AG08395 (cell line): ENCODE data around the gene RAB3IL1.
A peak's percentile ranks its signal among the peaks of the same experiment; 100 is the strongest.

Experiments
- DNase-seq: peaks from one replicate; pipeline ENCODE4 v3.0.0; 2012; ENCODE audit warnings: mixed read lengths, low spot score

The RAB3IL1 gene

GRCh38 chr11:61905067-61905696 lies 12.2 kb downstream of the RAB3IL1 start:
- no peak for DNase-seq

- no peak for DNase-seq
Observed at GRCh38 chr11:61904539-61905048, 12.8 kb downstream of the RAB3IL1 start.

GRCh38 chr11:61903845-61904244 lies 13.5 kb downstream of the RAB3IL1 start:
- DNase-seq = no peak

GRCh38 chr11:61902313-61902712 lies 15.1 kb downstream of the RAB3IL1 start:
- DNase-seq = no peak

- DNase-seq = no peak
Observed at GRCh38 chr11:61901397-61901796, 16.0 kb downstream of the RAB3IL1 start.

- DNase-seq = no peak
Observed at GRCh38 chr11:61900251-61900650, 17.1 kb downstream of the RAB3IL1 start.

GRCh38 chr11:61899146-61899841 lies 18.1 kb downstream of the RAB3IL1 start:
- DNase-seq = peak; percentile 89

GRCh38 chr11:61898247-61898582 lies 19.2 kb downstream of the RAB3IL1 start:
- no peak for DNase-seq

- peak; percentile 84 for DNase-seq
Observed at GRCh38 chr11:61897387-61898246, 19.7 kb downstream of the RAB3IL1 start.

GRCh38 chr11:61896665-61897386 lies 20.5 kb downstream of the RAB3IL1 start:
- DNase-seq = no peak

- DNase-seq = no peak
Observed at GRCh38 chr11:61895718-61896059, 21.7 kb downstream of the RAB3IL1 start.

GRCh38 chr11:61895046-61895717 lies 22.2 kb downstream of the RAB3IL1 start:
- DNase-seq = no peak

GRCh38 chr11:61893981-61894380 lies 23.4 kb downstream of the RAB3IL1 start:
- DNase-seq = peak; percentile 58

- DNase-seq = no peak
Observed at GRCh38 chr11:61892085-61892370, 25.3 kb downstream of the RAB3IL1 start.

GRCh38 chr11:61891331-61892084 lies 25.9 kb downstream of the RAB3IL1 start, which contains the start of gene FADS3:
FADS3 (minus strand) TSS chr11:61891545; CDS start chr11:61891381, 164 bp downstream.
- DNase-seq = peak; percentile 93

GRCh38 chr11:61890529-61891330 lies 26.6 kb downstream of the RAB3IL1 start:
- peak; percentile 76 for DNase-seq

- DNase-seq = no peak
Observed at GRCh38 chr11:61889831-61890230, 27.5 kb downstream of the RAB3IL1 start.

GRCh38 chr11:61888590-61888989 lies 28.8 kb downstream of the RAB3IL1 start:
- no peak for DNase-seq

GRCh38 chr11:61887839-61888494 lies 29.4 kb downstream of the RAB3IL1 start:
- DNase-seq = peak; percentile 92

GRCh38 chr11:61886643-61887042 lies 30.7 kb downstream of the RAB3IL1 start:
- DNase-seq = no peak
